AML-193 (cell line): ENCODE measurements around the gene PITPNC1.

Experiments used
- DNase-seq, 2 experiments: peaks; one replicate each; lab custom pipeline; 2025; lab: John Stamatoyannopoulos, UW

Gene PITPNC1

DNA sequence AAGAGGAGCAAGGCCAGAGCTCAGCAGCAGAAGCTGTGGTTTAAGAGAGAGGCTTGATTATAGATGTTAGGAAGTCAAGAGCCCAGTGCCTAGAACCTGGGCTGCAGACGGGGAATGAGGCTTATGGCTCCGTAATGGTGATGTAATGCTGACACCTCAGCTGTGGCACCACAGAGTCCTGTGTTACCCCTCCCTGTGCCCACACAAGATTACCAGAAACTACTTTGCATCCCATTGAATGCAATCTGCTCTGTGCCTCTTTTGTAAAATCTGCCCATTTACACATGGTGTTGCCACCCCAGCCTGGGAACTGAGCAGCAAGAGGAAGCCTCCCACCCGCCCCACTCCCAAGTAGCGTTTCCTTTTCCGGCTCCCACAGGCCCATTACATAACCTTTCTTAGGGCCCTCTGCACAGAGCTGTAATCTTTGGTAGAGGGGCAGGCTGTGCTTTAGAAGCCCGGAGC, 57.0 kb downstream of the PITPNC1 start:
- DNase-seq, result peak; percentile 93 to 95

DNA sequence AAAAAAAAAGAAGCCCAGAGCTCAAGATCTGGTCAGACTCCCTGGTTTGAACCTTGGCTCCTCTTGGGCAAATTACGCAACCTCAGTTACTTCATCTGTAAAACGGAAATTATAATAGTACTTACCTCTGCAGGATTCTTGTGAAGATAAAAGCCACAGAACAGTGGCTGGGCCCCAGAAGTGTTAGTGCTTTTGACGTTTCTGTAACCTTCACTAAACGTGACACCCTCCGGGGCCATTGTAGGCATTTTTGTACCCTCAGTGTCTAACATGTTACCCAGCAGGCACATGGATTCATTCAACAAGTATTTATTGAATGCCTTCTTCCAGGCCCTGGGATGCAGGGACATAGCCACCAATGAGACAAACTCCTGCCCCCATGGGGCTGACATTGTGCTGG, 58.0 kb downstream of the PITPNC1 start:
- DNase-seq, result peak; percentile 97 to 98

DNA sequence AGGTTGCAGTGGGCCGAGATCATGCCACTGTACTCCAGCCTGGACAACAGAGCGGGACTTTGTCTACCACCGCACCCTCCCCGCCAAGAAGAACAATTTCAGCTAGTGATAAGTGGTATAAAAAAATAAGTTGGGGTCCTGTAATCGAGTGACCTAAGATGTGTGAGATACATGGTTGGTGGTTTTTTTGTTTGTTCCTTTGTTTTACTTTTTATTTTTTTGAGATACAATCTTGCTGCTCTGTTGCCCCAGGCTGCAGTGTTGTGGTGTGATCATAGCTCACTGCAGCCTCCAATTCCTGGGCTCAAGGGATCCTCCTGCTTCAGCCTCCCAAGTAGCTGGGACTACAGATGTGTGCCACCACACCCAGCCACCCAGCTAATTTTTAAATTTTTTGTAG, 58.7 kb downstream of the PITPNC1 start:
- no peak for DNase-seq

DNA sequence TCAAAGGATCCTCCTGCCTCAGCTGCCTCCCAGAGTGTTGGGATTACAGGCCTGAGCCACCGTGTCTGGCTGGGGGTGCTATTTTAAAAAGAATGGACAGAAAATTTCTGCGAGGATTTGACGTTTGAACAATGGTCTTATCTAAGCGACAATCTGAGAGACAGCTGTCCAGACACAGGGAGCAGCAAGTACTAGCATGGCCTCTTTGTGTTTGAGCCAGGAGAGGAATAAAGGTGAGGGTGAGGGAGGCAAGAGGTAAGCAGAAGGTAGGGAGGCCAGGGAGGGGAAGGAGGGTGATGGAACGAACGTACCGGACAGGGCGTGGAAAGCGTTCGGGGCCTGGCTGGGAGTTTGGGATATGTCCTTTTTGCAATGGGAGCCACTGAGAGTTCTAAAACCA, 59.2 kb downstream of the PITPNC1 start:
- DNase-seq, result no peak

DNA sequence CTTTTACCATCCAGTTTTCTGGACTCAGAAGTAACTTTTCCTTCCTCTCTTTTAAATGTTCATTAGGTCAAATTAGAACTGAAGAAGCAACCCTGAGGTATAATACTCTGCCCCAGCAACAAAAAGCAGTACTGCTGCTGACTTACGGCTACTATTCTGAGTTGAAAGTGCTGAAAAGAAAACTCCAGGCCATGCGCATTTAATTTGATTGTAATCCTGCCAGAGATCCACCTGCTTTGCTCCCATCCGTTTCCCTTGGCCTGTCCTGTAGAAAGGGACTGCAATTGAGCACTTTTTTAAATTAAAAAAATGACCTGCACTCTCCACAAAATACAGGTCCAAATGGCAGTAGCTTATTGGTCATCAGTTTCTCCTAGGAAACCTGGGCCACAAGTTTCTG, 61.6 kb downstream of the PITPNC1 start:
- no peak for DNase-seq

DNA sequence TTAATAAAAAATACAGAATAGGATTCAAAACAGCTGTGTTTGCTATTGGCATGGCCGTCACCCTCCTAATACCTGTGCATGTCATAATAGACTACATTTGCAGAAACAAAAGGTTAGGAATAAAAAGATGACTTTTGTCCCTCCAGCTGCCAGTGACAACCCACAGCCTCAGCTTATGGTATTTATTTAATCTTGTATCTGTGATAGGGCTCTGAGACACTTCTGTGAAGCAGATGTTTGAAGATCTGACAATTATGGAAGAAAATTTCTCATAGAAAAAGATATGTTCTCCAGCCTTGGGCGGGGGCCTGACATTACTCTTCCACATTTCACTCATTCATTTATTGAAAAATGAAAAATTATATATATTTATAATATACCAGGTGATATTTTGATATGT, 62.2 kb downstream of the PITPNC1 start:
- DNase-seq, result no peak

DNA sequence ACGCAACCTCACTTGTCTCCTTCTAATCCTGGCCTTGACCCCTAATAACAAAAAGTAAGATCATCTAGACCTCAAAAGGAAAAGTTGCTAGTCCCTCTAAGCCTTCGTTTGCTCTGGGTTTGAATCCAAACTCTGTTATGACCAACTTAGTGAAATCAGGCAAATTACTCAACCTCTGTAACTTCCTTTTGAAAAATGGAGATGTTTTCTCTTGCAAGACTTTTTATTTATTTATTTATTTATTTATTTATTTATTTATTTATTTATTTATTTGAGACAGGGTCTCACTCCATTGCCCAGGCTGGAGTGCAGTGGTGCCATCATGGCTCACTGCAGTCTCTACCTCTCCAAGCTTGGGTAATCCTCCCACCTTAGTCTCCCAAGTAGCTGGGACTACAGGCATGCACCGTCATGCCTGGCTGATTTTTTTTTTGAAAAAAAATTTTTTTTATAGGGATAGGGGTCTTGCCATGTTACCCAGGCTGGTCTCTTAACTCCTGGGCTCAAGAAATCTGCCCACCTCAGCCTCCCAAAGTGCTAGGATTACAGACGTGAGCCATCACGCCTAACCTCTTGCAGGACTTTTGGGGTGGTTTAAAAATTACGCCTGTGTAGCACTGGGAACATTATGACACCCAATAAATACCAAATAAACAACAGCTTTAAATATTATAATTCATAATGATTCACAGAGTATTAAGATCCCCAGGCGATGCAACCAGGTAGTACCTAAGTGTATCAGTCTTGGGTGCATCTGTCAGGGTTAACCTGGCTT, 63.4 kb downstream of the PITPNC1 start:
- peak in 1 of 2 experiments; percentile 11 for DNase-seq

DNA sequence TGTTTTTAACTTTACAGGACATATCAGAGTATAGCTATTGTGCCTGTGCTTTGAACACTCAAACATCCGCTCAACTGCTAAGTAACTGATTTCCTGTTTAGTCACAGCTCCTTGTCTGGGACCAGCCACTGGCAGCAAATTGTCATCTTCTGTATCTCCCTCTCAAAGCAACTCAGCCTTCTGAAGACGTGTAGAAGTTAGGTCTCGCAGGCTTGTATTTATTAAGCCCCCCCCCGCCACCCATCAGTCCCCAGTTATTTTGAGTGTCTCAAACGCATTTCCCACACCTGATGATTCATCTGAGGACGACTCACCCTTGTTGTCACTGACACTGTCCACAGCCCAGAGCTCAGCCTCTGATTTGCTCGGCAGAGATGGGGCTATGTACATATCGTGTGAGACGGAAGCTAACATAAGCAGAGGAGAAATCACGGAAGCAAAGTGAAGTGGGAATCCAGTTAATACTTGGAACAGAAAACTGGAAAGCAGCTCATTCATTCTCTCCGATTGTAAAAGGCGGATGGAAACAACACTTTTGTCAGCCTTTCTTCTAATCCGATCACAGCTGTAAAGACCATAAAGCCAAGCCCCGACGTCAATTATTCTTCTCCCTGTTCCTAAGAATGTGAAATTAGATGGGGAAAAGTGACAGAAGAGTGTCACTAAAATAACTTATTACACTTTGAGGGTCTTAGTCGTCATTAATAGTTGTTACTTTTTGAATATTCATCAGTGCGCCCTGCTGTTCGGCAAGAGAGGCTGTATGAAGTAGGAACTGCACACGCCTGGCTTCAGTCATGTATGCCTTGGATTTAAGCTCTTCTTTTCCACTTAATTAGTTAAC, 64.2 kb downstream of the PITPNC1 start:
- peak; percentile 64 to 65 for DNase-seq

DNA sequence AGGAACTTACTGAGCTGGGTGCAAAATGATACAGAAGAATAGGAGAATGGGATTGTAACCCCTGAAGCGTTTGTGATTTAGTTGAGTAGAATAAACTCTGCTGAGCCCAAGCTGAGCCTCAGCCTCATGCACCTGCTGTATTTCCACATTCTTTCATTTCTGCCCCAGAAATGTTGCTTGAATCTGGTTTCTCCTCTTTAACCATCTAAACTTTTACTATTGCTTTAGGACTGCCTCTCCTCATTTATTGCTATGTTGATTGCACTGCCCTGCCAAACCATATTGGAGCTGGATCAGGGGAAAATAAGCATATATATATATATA, 64.8 kb downstream of the PITPNC1 start:
- no peak for DNase-seq

DNA sequence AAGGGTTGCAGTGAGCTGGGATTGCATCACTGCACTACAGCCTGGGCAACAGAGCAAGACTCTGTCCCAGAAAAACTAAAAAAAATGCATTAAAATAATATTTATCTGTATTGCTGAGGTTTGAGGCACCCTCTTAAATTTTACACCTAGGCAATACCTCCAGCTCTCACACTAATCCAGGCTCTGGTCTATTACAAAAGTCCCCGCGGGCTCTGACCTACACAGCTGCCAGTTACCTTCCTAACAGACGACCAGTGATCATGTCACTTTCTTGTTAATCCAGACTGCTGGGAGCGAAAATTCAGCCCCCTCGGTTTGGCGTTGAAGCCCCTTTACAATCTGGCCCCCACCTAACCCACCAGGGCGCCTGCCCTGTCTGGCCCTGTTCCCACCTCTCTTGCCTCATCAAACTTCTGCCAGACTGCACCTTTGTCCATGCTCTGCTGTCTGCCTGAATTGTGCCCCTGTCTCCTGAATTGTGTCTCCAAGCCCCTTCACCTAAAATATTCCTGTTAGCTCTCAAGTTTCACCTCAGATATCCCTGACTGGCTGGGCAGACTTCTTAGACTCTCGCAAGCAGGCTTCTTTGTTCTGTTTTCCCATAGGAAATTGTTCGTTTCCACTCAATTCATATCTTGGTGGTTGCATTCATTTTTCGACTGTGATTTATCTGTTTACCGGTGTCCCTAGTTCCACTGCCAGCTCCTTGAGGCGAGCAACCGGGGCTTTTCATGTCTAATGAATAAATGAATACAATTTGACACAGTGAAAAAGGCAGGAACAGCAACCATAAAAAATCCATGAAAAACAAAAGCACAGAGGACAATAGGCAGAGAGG, 65.9 kb downstream of the PITPNC1 start:
- no peak for DNase-seq

DNA sequence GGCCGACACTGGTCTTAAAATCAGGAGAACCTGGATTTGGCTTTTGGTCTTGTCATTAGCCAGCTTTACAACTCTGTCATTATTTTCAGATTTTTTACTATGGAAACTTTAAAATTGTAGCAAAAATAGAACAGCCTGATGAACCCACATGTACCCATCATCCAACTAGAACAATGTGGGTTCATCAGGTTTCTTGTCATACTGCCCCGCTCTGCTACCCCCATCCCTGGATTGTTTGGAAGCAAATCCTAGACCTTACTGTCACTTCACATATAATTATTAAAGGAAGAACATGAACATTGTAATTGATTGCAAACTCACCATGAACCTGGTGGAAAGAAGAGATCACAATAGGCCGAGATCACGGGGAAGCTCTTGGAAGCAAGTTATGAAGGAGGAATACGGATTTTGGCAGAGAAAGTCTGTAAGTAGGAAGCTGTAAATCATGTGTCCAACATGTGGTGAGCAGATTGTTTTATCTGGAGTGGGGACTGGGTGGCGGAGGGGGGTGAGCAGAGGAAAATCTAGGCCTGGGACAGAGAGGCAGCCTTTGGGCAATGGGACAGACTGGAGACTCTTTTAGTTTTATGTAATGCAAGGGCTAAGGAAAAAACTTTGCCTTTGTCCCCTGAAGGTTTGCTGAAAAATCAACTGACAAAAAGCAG, 67.0 kb downstream of the PITPNC1 start:
- DNase-seq, result no peak

DNA sequence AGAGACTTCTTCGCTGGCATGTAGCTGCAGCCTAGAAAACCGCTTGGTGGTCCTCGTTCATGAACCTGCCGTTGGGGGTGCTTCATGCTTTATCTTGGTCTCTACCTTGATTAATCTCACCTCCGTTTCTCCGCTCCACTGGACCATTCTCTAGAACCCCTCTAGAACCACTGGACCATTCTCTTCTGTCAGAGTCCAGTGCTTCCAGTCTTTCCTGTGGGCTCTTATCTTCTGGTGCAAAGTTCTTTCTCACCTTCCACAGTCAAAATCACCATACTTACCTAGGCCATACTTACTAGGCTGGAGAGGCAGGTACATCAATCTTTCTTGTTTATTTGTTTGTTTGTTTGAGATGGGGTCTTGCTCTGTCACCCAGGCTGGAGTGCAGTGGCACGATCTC, 71.4 kb downstream of the PITPNC1 start:
- DNase-seq, result no peak

DNA sequence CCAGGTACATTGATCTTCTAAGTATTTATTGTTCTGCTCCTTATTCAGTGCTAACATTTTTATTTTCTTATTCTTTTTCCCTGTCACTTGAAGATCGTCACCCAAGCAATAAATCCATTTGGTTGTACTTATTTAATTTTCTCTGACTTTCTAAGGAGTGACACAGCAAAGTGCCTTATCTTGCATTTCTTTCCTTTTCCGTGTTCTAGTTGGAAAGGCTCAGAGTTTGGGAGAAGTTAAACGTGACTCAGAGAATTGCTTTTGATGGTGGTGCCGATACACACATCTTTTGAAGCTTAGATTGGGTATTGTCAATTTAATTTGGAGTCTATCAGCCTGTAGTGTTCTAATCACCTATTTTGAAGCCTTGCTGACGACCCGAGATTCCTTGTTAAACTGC, 72.0 kb downstream of the PITPNC1 start:
- no peak for DNase-seq

DNA sequence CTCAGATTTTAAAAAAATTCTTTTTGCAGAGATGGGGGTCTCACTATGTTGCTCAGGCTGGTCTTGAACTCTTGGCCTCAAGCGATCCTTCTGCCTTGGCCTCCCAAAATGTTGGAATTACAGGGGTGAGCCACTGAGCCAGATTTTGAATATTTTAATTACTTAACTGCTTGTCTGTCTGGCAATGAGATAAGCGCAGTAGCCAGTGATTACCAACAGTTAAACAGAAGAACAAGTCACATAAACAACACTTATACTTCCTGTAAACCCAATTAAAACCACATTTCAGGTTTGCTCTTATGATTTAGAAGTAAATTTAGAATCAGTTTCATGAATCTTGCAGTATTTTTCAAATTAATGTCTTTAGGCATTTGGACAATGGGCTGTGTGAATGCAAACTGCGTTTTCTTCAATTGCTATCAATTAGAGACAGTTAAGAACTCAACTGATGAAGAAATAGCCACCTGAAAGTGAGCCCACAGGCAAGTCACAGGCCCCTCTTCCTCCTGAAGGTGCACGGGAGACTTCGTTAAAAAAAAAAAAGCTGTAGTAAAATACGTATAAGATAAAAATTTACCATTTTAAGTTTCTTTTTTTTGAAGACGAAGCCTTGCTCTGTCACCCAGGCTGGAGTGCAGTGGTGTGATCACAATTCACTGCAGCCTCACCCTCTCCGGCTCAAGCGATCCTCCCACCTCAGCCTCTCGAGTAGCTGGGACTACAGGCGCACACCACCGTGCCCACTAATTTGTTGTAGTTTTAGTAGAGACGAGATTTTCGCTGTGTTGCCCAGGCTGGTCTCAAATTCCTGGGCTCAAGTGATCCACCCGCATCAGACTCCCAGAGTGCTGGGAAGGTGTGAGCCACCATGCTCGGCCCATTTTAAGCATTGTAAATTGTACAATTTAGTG, 73.0 kb downstream of the PITPNC1 start:
- DNase-seq, result no peak

DNA sequence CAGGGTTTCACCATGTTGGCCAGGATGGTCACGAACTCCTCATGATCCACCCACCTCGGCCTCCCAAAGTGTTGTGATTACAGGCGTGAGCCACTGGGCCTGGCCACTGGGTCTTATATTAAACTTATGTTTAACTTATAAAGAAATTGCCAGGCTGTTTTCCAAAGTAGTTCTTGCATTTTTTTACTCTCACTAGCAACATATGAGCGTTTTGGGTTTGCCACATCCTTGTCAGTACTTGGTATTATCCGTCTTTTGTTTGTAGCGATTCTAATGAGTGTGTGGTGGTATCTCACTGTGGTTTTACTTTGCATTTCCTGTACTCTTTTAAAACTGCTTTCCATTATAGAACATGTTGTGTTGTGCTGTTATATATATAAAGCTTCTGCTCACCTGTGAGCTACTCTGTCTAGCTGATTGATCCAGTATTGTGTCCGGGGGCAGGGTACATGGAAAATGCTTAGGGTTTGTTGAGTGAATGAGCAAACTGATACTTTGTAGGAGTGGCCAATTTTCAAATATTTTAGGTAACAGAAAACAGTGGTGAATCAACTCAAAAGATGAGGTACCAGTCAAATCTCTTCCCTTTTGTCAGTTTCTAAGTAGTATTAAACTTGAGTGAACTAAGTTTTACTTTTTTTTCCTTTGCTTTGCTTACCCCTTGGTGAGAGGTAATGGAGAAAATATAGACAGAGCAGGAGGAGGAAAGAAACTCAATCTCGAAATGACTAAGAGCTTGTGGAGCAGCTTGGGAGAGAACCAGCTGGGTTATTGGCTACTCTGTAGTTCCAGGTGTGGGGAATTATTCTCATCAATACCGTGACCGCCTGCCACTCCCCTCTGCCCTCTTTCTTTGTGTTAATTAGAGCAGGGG, 75.8 kb downstream of the PITPNC1 start:
- no peak for DNase-seq

DNA sequence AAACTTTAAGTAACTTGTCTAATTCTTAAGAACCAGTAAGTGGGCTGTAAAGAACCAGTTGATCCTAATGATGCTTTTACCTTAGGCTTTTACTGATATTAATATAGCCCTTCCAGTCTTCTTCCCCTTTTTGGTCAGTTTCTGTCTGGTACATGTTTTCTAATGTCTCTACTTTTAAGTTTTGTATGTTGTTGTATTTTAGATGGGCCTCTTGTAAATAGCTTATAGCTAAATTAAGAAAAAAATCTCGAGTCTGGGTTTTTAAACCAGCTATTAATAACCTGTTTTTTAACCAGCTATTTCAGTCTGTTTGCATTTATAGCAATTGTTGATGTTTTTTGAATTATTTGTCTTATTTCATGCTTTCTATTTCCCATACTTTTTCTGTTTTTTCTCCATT, 79.0 kb downstream of the PITPNC1 start:
- no peak for DNase-seq

DNA sequence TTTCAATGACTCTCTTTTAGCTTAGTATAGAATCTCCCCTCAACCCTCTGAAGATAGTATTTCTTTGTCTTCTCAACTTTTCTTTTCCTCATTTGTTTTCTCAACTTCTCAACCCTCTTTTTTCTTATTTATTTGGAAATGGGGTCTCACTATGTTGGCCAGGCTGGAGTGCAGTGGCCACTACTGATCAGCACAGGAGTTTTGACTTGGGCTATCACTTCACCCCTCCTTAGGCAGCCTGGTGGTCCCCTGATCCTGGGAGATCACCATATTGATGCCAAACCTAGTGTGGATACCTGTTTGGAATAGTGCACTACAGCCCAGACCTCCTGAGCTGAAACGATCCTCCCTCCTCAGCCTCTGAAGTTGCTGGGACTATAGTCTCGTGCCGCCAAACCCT, 79.8 kb downstream of the PITPNC1 start:
- DNase-seq, result no peak

DNA sequence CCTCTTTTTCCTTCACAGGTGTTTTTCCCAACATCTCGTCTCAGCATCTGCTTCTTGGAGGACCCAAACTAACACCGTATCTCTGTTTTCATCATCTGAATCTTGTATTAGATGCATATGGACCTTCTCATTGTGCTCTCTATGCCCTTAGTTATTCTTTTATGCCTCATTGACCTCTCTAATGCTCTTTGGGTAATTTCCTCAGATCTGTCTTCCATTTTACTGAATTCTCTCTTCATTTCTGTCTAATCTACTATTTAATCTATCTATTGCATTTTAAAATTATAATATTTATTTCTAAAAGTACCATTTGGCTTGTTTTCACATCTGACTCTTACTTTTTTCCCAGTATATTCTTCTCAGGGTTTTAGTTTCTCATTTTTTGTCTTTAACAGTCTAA, 81.1 kb downstream of the PITPNC1 start:
- DNase-seq, result no peak

DNA sequence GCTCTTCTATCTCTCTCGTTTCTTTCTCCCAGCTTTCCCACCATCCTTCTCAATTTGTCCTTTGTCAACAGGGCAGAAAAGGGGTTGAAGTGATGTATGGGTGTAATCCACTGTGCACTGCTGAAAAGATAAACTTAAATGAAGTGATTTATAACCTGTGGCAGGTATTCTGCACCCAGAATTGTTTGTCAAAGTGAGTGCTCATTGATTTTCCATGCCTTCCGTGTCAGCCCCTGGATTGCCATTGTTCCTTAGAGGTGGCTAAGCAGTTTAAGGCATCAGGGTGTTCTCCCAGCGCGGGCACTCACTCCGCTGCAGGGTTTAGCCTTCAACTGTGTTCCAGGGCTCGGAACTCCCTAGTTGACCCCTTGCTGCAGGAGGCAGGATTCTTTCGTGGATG, 82.9 kb downstream of the PITPNC1 start:
- no peak for DNase-seq

DNA sequence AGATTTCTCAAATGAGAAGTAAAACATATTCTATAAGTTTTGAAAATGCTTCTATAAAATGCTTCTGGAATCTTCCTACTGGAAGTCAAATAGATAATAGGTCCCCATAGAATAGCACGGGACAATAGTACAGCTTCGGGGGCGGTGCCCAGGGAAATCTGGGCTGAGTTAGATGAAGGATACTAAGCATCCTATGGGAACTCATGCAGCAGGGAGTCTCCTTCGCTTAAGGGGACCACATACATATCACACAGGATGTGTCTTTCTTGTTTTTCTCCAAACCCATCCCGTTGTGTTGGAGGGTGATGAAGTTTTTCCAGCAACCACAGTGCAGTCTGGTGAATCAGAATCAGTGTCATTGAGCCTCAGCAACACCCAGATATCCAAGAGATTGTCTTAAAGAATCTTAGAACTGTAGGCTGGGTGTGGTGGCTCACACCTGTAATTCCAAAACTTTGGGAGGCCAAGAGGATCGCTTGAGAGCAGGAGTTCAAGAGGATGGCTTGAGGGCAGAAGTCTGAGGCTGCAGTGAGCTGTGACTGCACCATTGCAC, 84.2 kb downstream of the PITPNC1 start:
- DNase-seq, result no peak
